NAMALWA (cell line): ENCODE results near the gene HDDC2.
"Not testable (repeated sequence)": the region's sequence is repeated elsewhere in the genome, so short reads cannot be mapped to it uniquely, and the experiment has no call there.

Source experiments
- DNase-seq: peaks from one replicate; pipeline ENCODE4 v3.0.0-alpha.2; 2015; ENCODE audit warnings: low spot score

Gene HDDC2

GRCh38 chr6:125306756-125307149, 5.0 kb upstream of the HDDC2 start:
- no peak for DNase-seq

DNA sequence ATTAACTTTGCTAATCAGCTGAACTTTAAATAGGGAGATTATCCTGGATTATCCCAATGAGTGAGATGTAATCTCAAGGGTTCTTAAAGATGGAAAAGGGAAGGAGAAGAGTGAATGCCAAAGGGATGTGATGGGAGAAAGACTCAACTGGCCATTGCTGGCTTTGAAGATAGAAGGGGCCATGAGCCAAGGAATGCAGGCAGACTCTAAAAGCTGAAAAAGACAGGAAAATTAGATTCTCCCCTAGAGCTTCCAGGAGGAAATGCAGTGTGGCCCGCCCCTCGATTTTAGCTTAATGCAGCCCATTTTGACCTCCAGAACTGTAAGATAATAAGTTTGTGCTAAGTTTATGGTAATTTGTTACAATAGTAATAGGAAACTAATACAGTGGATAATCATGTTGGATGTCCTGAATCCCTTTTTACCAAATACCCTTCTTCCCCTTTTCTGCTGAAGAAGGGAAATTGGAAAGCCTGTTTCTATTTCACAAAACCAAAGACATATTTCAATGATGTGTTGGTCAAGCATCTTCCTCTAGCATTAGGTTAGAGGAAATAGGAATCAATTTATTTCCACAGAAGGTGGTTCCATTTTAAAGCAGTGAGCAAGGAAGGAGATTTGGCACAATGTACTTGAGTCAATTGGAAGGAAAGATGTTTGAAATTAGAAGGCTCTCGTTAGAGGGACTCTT, 3.3 kb upstream of the HDDC2 start:
- no peak for DNase-seq

GRCh38 chr6:125303512-125303854, 1.7 kb upstream of the HDDC2 start:
- DNase-seq, result no peak

DNA sequence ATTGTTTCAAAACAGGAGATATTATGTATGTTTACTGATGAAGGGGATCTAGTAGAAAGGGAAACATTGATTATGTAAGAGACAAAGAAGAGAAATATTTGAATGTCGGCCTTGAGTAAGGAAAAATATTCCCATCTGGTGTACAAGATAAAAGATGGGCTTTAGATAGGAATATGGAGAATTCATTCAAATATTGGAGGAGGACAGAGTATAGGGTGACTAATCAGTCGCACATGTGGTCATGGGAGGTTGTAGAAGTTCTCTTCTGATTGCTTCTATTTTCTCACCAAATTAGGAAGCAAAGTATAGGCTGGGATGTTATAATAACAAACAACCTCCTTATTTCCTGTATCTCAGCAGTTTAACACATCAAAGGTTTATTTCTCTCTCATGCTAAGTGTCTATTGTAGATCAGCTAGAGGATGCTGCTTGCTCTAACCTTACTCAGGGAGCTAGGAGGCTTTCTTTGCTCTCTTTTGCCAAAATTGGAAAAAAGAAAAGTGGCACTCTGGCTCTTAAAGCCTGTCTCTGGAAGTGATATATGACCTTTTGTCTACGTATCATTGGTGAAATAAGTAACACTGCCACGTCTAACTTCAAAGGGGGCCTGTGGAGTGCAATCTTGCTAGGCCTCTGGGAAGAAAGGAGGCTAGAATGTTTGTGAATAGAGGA, 1.2 kb upstream of the HDDC2 start:
- no peak for DNase-seq

DNA sequence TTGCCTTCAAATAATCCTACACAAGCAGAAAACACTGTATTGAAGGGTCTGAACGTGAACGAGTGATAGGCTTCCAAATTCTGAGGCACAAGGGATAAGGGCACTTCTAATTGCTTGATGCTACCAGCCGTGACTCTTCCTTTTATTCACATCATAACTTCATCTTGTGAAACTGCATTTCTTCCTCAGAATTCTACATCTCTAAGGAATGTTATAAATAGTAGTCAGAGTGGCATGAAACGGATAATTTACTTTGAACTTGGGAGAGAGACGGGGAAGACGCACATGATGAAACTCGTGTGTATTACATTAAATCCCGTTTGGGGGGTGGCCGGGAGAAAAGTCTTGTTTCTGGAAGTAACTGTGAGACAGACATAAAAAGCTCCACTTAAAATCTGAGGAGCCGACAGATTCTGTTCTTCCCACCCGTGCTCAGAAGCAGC, 754 bp downstream of the HDDC2 start:
- peak; percentile 35 for DNase-seq

DNA sequence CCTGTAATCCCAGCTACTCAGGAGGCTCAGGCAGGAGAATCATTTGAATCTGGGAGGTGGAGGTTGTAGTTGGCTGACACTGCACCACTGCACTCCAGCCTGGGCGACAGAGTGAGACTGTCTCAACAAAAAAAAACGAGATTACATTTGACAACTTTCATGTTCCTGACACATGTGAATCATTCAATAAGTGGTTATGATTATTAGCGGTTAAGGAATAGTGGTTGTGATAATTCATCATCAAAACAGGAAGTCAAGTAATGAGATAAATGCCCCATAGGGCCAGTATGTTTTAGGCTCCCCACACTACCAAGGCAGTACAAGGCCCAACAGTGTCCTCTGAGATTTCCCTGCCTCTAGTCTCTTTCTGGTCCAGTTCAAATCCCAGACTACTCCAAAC, 2.5 kb downstream of the HDDC2 start:
- DNase-seq, result no peak

DNA sequence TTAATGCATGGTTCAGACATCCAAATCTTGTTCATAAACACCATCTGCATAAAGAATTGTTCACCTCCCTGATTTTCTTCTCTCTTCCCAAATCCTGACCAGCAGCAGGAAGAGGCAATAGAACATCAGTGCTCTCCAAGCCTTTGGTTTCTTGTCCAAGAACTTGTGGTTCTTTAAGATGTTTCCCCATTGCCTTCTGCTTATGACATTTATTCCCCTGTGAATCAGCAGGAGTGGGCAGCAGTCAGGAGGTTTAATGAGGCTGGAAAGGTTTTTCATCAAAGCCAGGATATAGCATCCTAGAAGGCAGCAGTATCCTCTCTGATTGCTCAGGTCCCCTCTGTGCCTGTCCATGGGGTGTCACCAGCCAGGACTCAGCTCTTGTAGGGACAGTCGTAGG, 5.3 kb downstream of the HDDC2 start:
- no peak for DNase-seq

GRCh38 chr6:125294925-125295324, 6.8 kb downstream of the HDDC2 start:
- no peak for DNase-seq

DNA sequence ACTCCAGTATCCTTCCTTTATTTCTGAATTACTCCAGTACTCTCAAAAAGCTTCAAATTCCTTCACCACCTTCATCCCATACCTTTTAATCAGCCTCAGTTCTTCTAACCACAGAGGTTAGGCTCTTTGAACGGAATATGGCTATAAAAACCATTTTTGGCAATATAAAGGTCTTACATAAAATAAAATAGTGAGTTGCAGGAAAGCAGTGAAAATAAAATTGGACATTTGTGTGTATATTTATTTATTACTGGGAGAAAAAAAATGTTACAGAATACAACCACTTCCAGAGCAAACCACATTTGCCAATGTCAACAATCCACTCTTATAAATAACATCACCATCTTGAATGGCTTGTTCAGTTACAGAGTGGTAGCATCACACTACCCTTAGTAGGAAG, 7.7 kb downstream of the HDDC2 start:
- DNase-seq, result no peak

- no peak for DNase-seq
Measured at GRCh38 chr6:125293587-125293986, 8.2 kb downstream of the HDDC2 start.

DNA sequence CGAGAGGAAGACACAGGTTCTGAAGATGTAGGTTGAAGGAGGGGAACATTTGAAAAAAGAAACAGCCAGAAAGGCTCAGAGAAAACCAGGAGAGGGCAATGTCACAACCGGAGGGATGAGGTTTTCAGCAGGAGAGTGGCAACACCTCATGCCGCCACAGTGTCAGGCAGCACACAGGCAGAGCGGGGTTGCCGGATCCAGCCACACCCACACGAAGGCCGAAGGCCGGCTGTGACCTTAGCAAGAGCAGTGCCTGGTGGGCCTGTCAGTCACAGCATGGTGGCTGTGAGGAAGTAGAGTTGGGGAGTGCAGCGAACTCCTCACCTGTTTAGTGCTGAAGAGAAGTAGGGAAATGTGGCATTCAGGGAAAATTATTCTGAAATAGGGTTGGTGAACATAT, 14.0 kb downstream of the HDDC2 start:
- DNase-seq, result no peak

DNA sequence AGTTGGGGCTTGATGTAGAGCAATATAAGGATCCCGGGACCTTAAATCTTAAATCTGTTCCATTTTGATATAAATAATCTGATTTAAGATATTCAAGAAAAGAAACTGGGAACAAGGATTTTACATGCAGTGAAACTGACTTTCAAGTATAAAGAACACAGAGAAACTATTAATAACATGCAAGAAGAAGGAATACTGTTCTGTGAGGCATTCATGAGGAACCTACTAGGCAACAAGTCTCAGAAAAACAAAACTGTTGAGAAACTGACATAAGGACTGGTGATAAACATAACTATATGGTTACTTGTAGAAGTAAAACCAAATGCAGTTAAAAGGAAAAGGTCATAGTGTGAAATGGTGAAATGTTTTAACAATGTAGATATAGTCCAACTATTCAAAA, 15.8 kb downstream of the HDDC2 start:
- DNase-seq, result no peak

- no peak for DNase-seq
Measured at GRCh38 chr6:125285353-125285752, 16.4 kb downstream of the HDDC2 start.

- not testable (repeated sequence) for DNase-seq
Measured at GRCh38 chr6:125282470-125282869, 19.3 kb downstream of the HDDC2 start.

GRCh38 chr6:125280370-125281035, 21.3 kb downstream of the HDDC2 start:
- not testable (repeated sequence) for DNase-seq

- DNase-seq, result no peak
Measured at GRCh38 chr6:125279961-125280360, 21.8 kb downstream of the HDDC2 start.

DNA sequence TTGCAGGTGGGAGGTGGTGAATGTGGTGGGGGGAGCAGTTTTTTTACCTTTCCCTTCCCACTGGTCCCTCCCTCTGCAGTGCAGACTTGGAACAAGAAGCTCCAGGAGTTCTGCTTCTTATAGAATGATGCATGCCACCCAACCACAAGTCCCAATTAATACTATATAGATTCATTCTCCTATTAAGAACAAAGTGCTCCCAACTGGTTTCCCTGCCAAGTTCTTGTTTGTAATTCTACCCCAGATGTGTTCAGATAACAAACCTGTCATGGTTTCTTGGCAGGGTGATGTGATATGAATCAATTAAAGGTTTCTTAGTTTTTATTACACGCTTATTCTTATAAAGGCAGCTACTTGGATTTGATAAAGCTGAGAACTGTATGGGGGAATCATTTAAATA, 23.9 kb downstream of the HDDC2 start:
- no peak for DNase-seq

DNA sequence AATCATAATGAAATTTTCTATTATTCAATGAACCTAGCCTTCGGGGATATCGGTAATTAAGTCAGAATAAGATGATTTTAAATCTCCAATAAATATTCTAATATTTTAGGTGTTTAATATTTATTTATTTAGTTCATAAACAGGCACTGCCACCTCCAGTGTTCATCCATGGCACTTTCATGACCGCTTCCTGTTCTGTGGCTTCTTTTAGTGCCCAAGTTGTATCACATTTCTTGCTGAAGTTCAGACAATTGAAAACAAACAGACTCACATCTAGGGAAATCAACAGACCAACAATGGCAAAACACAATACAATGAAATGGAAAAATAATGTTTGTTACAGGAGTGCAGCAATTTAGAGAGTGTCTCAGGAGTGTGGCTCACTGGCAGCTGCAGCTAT, 26.0 kb downstream of the HDDC2 start:
- no peak for DNase-seq

DNA sequence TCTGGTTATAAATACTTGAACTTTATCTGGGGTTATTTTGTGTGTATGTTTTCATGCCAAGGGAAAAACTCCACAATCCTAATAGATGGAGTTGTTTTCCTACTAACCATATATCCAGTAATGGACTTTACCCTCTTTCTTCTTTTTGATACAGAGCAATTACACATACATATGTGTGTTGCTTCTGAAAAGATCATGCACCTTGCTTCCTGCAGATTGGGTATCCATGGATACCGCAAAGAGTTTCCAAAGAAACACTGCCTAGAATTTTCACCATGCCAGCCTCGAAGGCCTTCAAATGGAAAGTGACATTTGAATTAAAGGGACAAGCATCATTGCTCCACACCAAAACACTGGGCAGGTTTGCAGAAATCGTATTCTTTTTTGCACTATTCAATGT, 26.8 kb downstream of the HDDC2 start:
- DNase-seq, result no peak

- DNase-seq, result no peak
Measured at GRCh38 chr6:125273965-125274364, 27.8 kb downstream of the HDDC2 start.

DNA sequence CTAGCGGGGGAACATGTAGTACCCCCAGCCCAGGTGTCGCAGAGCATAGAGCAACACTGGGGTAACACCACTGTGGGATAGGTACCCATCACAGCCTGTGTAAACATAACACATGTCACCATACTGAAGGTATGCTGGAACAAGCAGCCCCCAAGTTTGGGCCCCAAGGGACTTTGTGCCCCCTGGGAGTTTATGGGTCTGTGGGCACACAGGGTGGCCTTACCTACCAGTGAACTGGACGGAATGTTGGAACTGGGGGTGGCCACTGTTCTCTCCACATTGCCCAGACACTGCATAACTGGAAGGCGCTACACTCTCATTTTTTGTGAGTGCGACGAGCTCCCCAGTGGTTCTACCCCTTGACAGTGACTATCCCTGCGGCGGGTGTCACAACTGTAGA, 28.5 kb downstream of the HDDC2 start:
- no peak for DNase-seq

DNA sequence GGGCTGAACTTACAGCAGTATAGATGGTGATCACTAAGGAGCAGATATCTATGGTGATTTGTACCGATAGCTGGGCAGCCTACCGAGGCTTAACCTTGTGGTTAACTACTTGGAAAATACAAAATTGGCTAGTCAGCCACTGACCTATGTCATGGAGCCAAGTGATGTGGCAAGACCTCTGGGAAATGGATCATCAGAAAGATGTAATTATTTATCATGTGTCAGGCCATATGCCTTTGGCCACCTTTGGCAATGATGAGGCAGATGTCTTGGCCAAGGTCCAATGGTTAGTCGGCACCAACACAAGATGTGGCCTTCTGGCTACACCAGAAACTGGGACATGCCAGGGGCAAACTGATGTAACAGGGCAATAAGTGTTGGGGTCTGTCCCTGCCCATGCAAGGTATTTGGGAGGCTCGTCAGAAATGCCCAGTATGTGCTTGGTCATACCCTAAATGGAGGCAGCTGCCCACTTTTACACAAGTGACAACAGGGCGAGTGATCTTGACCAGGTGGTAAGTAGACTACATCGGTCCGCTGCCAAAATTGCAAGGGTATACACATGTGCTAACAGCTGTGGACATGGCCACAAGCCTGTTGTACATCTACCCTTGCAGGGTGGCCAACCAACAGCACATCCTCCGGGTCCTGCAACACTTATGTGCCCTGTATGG, 30.1 kb downstream of the HDDC2 start:
- no peak for DNase-seq

- no peak for DNase-seq
Measured at GRCh38 chr6:125270380-125270779, 31.4 kb downstream of the HDDC2 start.
